Glutamatergic neuron (in vitro differentiated cells): ENCODE measurements around the gene CABYR. TPM values are rescaled to one million over a fixed set of nuclear protein-coding genes. Genes with fewer than 3 reads are reported as not detected.
"Not testable (repeated sequence)": the region's sequence is repeated elsewhere in the genome, so short reads cannot be mapped to it uniquely, and the experiment has no call there.

Source experiments
- DNase-seq: peaks from one replicate; pipeline ENCODE4 v3.0.0; 2022
- H3K27ac Mint-ChIP-seq: one replicate; pipeline ENCODE4 v1.8.0; 2020; ENCODE audit warnings: mild to moderate bottlenecking, mixed read lengths, inconsistent platforms; ENCODE audit not compliant: unreplicated experiment
- H3K27me3 Mint-ChIP-seq: one replicate; pipeline ENCODE4 v1.8.0; 2020; ENCODE audit warnings: mild to moderate bottlenecking, moderate library complexity, mixed read lengths, inconsistent platforms; ENCODE audit not compliant: unreplicated experiment
- H3K36me3 Mint-ChIP-seq: one replicate; pipeline ENCODE4 v1.8.0; 2020; ENCODE audit warnings: mild to moderate bottlenecking, mixed read lengths, inconsistent platforms; ENCODE audit not compliant: unreplicated experiment
- H3K4me1 Mint-ChIP-seq: one replicate; pipeline ENCODE4 v1.8.0; 2020; ENCODE audit warnings: mild to moderate bottlenecking, low read depth, mixed read lengths, inconsistent platforms; ENCODE audit not compliant: unreplicated experiment
- H3K4me3 Mint-ChIP-seq: one replicate; pipeline ENCODE4 v1.8.0; 2020; ENCODE audit warnings: mild to moderate bottlenecking, mixed read lengths, inconsistent platforms; ENCODE audit not compliant: unreplicated experiment
- H3K9me3 Mint-ChIP-seq: one replicate; pipeline ENCODE4 v1.8.0; 2020; ENCODE audit warnings: mild to moderate bottlenecking, moderate library complexity, mixed read lengths, inconsistent platforms; ENCODE audit not compliant: unreplicated experiment
- CTCF ChIP-seq: fragments of 200-600 bp; sonication (generic); IDR thresholded peaks from one replicate; pipeline ENCODE4 v1.5.0; 2021; ENCODE audit not compliant: partially characterized antibody, unreplicated experiment
- total RNA-seq: library from RNA; stranded (reverse); fragmentation: NEBNext Ultra II Directional; extraction: Animal tissue kit (Norgen Biotek cat#: 25700); gene quantifications from one replicate; pipeline ENCODE4 v1.2.1, GENCODE V29; 2021; ENCODE audit not compliant: unreplicated experiment

CABYR gene
- total RNA-seq, 1 donor from 2014 or later = 14.0 TPM

GRCh38 chr18:24142376-24142775 is 3.5 kb downstream of the CABYR start:
- H3K27me3 Mint-ChIP-seq = peaks cover 6% of the 10 kb centered on the region
- peaks cover 8% of the 10 kb centered on the region for H3K9me3 Mint-ChIP-seq
- H3K4me3 Mint-ChIP-seq = no peak overlapping the region
- no peaks in the 10 kb centered on the region for H3K36me3 Mint-ChIP-seq
- no peak for TF ChIP-seq CTCF
- no peak overlapping the region for H3K27ac Mint-ChIP-seq
- H3K4me1 Mint-ChIP-seq = no peaks in the 10 kb centered on the region
- DNase-seq = no peak

- H3K4me1 Mint-ChIP-seq, H3K27ac Mint-ChIP-seq, H3K9me3 Mint-ChIP-seq, H3K36me3 Mint-ChIP-seq, H3K4me3 Mint-ChIP-seq, DNase-seq, H3K27me3 Mint-ChIP-seq: not testable (repeated sequence)
These were observed 10.7 kb downstream of the CABYR start for GRCh38 chr18:24149591-24149990.

GRCh38 chr18:24153397-24153796 is 14.5 kb downstream of the CABYR start:
- no peaks in the 10 kb centered on the region for H3K4me1 Mint-ChIP-seq
- no peak overlapping the region for H3K27ac Mint-ChIP-seq
- no peak for TF ChIP-seq CTCF
- peaks cover 5% of the 10 kb centered on the region for H3K36me3 Mint-ChIP-seq
- H3K4me3 Mint-ChIP-seq = no peak overlapping the region
- H3K27me3 Mint-ChIP-seq = peaks cover 2% of the 10 kb centered on the region
- H3K9me3 Mint-ChIP-seq = peaks cover 3% of the 10 kb centered on the region
- no peak for DNase-seq

- Mint-ChIP-seq H3K4me1 (no peaks in the 10 kb centered on the region), H3K27me3 (peaks cover 2% of the 10 kb centered on the region), H3K27ac (no peak overlapping the region), H3K4me3 (no peak overlapping the region), H3K9me3 (peaks cover 2% of the 10 kb centered on the region), H3K36me3 (no peaks in the 10 kb centered on the region)
- TF ChIP-seq CTCF = no peak
- DNase-seq = no peak
These were observed 19.0 kb downstream of the CABYR start for GRCh38 chr18:24157855-24158254.

- H3K27me3 Mint-ChIP-seq = peaks cover 2% of the 10 kb centered on the region
- no peak overlapping the region for H3K27ac Mint-ChIP-seq
- H3K4me1 Mint-ChIP-seq = no peaks in the 10 kb centered on the region
- TF ChIP-seq CTCF = no peak
- H3K9me3 Mint-ChIP-seq = no peaks in the 10 kb centered on the region
- no peak overlapping the region for H3K4me3 Mint-ChIP-seq
- no peaks in the 10 kb centered on the region for H3K36me3 Mint-ChIP-seq
- no peak for DNase-seq
These were observed 21.2 kb downstream of the CABYR start for GRCh38 chr18:24160086-24160485.

- no peak for TF ChIP-seq CTCF
- no peaks in the 10 kb centered on the region for H3K9me3 Mint-ChIP-seq
- no peaks in the 10 kb centered on the region for H3K4me1 Mint-ChIP-seq
- no peaks in the 10 kb centered on the region for H3K27me3 Mint-ChIP-seq
- no peak overlapping the region for H3K4me3 Mint-ChIP-seq
- no peaks in the 10 kb centered on the region for H3K36me3 Mint-ChIP-seq
- no peak for DNase-seq
- H3K27ac Mint-ChIP-seq = no peak overlapping the region
These were observed 22.4 kb downstream of the CABYR start for GRCh38 chr18:24161304-24161703.
